ENCODE measurements around the gene COX10.
"Not testable (repeated sequence)": the region's sequence is repeated elsewhere in the genome, so short reads cannot be mapped to it uniquely, and the experiment has no call there.

COX10 gene

GRCh38 chr17:14177801-14178200 lies 108.5 kb downstream of the COX10 start:
- DNase-seq (ENCODE audit: low read depth): not testable (repeated sequence)

GRCh38 chr17:14179951-14180350 lies 110.6 kb downstream of the COX10 start:
- not testable (repeated sequence) for DNase-seq (ENCODE audit: low read depth)

DNA sequence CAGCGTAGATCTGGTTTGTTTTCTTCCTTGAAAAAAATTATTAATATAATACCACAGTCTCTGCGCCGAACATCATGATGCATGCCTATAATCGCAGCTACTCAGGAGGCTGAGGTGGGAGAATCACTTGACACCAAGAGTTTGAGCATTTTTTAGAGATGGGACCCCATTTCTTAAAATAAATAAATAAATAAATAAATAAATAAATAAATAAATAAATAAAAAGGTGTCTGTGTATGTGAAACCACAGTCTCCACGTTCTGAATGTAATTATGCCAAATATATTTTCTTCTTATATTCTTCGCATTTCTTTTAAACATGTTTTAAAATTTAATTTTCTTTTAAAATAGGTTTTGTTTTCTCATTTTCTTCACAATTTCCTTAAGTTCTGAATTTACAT lies 112.8 kb downstream of the COX10 start:
- not testable (repeated sequence) for DNase-seq (ENCODE audit: low read depth)

- DNase-seq (ENCODE audit: low read depth): not testable (repeated sequence)
These were observed 115.2 kb downstream of the COX10 start for GRCh38 chr17:14184536-14184935.

GRCh38 chr17:14186443-14186842 lies 117.1 kb downstream of the COX10 start:
- DNase-seq (ENCODE audit: low read depth): not testable (repeated sequence)

DNA sequence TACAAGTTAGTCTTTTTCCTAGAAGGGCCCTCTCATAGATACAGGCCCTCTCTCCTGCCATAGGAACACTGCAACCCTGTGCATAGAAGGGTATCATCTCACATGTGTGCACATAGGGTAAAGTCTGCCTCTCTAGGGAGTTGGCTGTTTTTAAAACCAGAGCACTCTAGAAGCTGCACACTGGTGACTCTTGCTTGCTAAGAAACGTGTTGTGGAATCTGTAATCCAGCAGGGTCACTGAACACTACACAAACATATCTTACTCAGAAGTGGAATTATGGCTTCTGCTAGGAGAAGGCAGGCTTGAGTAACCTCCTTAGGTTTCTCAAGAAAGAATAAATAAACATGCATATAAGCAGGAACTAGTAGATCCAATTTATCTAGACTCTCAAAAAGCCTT lies 121.5 kb downstream of the COX10 start:
- DNase-seq (ENCODE audit: low read depth): not testable (repeated sequence)

DNA sequence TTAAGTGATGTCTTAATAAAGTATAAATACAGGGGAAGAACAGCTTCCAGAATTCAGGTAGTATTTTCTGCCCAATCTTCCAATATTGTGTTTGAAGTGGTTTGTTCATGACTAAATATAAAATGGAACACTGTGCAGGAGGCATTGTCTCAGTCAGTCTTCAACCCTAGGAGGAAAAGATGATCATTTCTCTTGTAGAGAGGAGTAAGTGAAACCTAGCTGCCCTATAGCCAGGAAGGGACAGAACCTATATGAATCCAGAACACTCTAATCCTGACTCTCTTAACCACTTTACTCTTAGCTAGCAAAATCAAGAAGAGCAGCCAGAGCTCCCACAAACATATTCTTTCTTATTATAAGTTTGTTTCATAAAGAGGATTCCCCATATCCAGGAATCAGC lies 122.2 kb downstream of the COX10 start:
- DNase-seq (ENCODE audit: low read depth): not testable (repeated sequence)

- DNase-seq (ENCODE audit: low read depth): not testable (repeated sequence)
These were observed 122.7 kb downstream of the COX10 start for GRCh38 chr17:14192039-14192438.

DNA sequence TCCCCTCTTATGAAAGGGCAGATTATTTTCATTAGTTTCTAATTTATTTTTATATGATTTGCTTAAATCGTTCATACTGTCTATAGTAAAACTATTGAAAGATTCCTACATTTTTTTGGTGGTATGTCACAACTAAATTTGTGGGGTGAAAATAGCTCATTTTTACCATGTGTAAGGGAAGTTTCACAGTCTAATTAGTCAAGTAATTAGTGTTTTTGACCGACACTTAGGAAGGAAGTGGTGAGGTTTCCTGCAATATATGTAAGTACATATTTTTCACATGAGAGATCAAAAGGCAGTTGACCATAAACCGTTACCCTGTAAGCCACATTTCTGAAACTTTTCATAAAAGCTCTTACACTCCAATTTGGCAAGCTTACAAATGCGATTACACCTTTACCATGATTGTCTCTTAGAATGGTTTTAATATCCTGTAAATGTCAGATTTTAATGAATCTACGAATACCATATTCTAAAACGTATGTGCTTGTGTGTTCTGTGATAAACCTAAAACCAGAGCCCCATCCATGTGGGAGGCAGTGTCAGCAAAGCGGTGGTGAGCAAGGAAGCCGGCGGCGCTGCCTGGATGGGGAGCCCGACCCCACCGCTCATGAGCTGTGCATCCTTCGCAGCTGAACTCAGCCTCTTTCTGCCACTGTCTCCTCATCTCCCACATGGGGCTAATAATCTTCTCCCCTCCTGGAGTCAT lies 123.5 kb downstream of the COX10 start:
- DNase-seq (ENCODE audit: low read depth): not testable (repeated sequence)

DNA sequence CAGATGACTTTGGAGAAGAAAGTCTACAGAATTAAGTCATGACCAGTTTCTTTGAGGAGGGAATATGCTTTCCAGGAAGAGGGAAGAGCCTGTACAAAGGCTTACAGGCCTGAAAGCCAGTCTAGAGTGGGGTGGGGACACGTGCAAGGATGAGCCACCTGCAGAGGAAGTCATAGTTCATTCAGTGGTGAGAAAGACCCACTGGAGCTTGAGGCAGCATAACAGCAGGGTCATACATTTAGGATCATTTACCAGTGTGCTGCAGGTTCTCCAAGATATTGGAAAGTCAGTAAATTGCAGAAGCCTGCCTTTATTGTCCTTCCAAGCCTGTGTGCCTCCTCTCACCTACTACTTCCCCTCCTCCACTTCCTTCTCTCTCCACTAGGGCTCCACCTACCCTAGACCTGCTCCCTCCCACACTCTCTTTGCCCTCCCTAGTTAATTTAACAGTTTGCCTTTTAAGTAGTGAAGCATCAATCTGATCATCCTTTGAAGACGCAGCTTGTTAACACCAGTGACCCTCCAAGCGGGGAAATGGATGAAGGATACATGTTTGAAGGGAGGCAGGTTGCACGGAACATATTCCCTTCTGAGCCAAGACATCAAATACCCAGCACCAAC lies 127.2 kb downstream of the COX10 start:
- DNase-seq (ENCODE audit: low read depth): no peak

GRCh38 chr17:14197057-14197456 lies 127.8 kb downstream of the COX10 start:
- no peak for DNase-seq (ENCODE audit: low read depth)

DNA sequence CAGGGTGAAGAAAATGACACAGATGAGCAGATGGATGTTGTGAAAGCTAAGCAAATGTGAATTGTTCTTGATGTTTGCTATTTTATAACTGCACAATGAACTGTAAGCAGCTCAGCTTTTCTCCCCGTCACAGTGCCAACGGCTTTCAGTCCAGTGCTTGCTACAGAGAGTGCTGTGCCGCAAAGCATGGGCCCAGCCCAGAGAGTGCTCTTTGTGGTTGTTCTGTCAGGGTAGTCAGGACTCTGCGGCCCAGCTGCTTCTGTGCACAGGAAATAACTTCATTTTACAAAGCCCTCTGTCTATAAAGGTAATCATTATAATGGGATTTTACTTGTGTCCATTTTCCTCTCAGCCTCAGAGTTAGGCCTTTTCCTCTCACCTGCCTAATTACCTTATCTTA lies 128.3 kb downstream of the COX10 start:
- DNase-seq (ENCODE audit: low read depth): no peak

GRCh38 chr17:14198013-14198412 lies 128.7 kb downstream of the COX10 start:
- DNase-seq (ENCODE audit: low read depth): no peak

- no peak for DNase-seq (ENCODE audit: low read depth)
These were observed 129.3 kb downstream of the COX10 start for GRCh38 chr17:14198575-14198974.

- no peak for DNase-seq (ENCODE audit: low read depth)
These were observed 130.3 kb downstream of the COX10 start for GRCh38 chr17:14199601-14200000.

DNA sequence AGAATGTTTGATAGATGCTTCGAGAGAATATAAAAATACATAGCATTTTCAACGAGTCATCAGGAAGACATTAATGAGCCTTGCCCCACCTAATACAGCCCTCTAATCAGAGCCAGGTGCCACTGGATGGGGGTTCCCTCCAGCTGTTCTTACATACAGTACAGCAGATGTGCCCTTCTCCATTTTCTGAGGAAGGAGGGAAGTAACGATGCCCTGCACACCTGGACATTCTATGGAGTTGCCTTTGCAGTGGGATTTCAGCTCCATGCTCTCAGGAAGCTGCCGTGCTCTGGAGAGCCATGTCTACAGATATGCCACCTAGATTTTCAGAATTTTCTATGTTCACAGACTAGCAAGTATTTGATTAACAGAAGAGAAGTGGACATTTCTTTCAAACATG lies 131.1 kb downstream of the COX10 start:
- no peak for DNase-seq (ENCODE audit: low read depth)

GRCh38 chr17:14201021-14201987 lies 132.0 kb downstream of the COX10 start:
- no peak for DNase-seq (ENCODE audit: low read depth)

DNA sequence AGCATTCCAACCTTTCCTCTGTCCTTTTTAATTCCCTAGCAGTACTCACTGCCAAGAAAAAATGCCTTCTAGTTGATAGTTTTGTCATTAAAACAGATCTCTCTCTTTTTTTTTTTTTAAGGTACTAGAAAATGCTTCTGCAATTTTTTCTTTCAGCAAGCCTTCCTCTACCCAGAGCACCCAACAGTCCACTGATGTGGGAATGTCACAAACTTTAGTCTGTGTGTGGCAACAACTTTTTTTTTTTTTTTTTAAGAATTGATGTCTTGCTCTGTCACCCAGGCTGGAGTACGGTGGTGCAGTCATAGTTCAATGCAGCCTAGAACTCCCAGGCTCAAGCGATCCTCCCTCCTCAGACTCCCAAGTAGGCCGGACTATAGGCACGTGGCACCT lies 132.7 kb downstream of the COX10 start:
- no peak for DNase-seq (ENCODE audit: low read depth)

DNA sequence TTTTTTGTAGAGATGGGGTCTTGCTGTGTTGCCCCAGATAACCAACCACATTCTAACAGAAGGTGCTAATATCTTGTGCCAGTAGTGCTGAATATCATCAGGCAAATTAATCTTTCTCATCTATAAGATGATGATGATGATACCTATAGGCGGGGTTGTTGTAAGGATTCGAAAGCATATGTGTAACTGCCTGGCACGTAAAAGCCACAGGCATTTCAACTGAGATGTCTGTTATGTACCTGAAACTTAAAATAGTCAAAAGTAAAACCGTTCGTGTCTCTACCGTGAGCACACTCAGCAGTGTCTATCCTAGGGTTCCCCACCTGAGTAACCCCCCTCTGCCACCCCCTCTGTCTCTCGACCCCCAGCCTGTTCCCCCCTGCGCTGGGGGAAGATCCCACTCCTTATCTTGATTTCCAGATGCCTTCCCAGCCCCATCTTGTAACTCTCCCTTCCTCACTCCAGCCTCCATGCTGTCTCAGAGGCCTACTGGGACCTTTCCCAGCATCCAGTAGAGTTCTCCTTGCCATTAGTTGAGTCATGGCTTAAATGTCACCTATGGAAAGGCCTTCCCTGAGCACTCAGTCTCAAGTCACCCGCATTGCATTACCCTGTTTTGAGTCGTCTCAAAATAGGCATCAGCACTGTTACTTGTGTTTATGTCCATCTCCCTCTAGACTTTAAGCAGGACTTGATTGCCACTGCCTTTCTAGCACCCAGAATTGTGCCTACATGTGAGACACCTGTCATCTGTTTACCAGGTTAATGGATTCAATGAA lies 133.3 kb downstream of the COX10 start:
- DNase-seq (ENCODE audit: low read depth): no peak

GRCh38 chr17:14203388-14203787 lies 134.1 kb downstream of the COX10 start:
- no peak for DNase-seq (ENCODE audit: low read depth)

DNA sequence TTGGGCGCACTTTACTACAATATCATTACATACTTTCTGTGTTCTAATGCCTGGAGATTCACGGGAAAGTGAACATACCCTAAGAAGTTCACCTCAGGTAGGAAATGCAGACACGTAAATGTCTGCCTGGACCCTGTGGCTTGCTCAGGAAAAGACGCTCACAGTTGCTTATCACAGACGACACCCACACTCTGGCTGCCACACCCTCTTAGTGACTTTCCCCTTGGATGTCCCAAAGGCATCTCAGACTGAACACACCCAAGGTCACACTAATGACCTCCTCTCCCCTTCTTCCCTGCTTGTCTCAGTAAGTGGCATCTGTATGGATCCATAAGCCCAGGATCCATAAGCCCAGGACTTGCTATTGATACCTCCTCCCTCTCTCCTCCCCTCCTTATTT lies 134.8 kb downstream of the COX10 start:
- DNase-seq (ENCODE audit: low read depth): no peak

DNA sequence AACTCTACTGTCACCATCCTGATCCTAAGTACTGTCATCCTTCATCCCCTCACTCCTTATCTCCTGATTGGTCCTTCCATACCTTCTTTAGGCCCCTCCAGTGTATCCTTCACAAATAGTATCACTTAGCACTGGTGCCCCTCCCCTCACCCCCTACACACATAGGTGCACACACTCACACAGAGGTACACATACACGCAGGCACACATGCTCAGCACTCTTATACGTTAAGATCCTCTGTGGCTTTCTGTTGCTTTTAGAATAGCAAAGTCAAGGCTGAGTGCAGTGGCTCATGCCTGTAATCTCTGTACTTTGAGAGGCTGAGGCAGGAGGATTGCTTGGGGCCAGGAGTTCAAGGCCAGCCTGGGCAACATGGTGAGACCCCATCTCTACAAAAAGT lies 135.2 kb downstream of the COX10 start:
- DNase-seq (ENCODE audit: low read depth): no peak
